Fibroblast of lung (primary cell): ENCODE data around the gene SNX14.

ENCODE experiments used
- EZH2 ChIP-seq: IDR thresholded peaks from 2 replicates; pipeline ENCODE4 v1.5.1; 2012; ENCODE audit warnings: low read length, control low read depth, mild to moderate bottlenecking; ENCODE audit errors: missing control alignments
- TF ChIP-seq, protein P1 (sequence below), 2 donors: IDR thresholded peaks in 1 of 2; conservative IDR thresholded peaks in 1 of 2; 1 replicate in 1 of 2; 2 replicates in 1 of 2; pipeline ENCODE4 v1.5.1; 2011 to 2012; ENCODE audit warnings: low read length in 2 of 2, control low read depth in 1 of 2, inconsistent platforms in 1 of 2, low read depth in 1 of 2, mild to moderate bottlenecking in 1 of 2

DNA sequence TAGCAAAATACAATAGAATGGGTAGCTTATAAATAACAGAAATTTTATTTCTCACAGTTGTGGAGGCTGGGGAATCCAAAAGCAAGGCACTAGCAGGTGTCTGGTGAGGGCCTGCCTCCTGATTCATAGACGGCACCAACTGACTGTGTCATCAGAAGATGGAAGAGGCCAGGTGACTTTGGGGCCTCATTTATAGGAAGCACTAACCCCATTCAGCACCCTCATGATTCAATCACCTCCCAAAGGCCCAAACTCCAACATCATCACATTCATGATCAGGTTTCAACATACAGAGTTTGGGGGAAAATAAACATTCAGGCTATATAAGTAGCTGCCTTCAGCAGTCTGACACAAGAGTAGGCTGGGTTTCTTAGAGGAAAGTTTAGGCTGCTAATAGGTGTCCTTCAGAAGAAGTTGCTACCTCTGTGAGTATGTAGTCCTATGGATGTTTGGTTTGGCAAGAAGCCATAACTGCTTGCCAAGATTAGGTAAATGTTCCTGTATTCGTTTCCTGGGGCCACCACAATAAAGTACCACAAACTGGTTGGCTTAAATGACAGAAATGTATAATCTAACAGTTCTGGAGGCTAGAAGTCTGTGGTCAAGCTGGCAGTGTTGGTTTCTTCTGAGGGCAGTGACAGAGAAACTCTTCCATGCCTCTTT lies 94.9 kb downstream of the SNX14 start:
- no peak for TF ChIP-seq EZH2
- TF ChIP-seq, protein P1, sequence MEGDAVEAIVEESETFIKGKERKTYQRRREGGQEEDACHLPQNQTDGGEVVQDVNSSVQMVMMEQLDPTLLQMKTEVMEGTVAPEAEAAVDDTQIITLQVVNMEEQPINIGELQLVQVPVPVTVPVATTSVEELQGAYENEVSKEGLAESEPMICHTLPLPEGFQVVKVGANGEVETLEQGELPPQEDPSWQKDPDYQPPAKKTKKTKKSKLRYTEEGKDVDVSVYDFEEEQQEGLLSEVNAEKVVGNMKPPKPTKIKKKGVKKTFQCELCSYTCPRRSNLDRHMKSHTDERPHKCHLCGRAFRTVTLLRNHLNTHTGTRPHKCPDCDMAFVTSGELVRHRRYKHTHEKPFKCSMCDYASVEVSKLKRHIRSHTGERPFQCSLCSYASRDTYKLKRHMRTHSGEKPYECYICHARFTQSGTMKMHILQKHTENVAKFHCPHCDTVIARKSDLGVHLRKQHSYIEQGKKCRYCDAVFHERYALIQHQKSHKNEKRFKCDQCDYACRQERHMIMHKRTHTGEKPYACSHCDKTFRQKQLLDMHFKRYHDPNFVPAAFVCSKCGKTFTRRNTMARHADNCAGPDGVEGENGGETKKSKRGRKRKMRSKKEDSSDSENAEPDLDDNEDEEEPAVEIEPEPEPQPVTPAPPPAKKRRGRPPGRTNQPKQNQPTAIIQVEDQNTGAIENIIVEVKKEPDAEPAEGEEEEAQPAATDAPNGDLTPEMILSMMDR (conservative IDR thresholded peaks at IDR 0.05 in 1 of 2, IDR thresholded peaks at IDR 0.05 in 1 of 2; ENCODE audit: low read depth in 1 of 2, low read length in 2 of 2), result no peak
